ENCODE measurements around the gene CCDC88A. TPM values are rescaled to one million over a fixed set of nuclear protein-coding genes. Genes with fewer than 3 reads are reported as not detected.
"Not testable (repeated sequence)": the region's sequence is repeated elsewhere in the genome, so short reads cannot be mapped to it uniquely, and the experiment has no call there.

The CCDC88A gene
- total RNA-seq, 1 donor from 2014 or later: 21.7 TPM

- Histone ChIP-seq H3K9me3 (replicated peaks) (no peaks in the 10 kb centered on the region), H3K27me3 (ENCODE audit: low read depth) (no peaks in the 10 kb centered on the region), H3K36me3 (peaks cover 94% of the 10 kb centered on the region), H3K4me1 (no peaks in the 10 kb centered on the region), H3K4me3 (no peak overlapping the region), H3K27ac (replicated peaks) (no peak overlapping the region)
- no peak for TF ChIP-seq CTCF (IDR thresholded peaks at IDR 0.05; ENCODE audit: borderline replicate concordance)
- intact Hi-C loops (cut with micrococcal nuclease): no loop called here
- DNase-seq: no peak
Measured at GRCh38 chr2:55245411-55245810, 174.2 kb downstream of the CCDC88A start.

GRCh38 chr2:55242617-55243016 lies 177.0 kb downstream of the CCDC88A start:
- no peak overlapping the region for H3K4me3 ChIP-seq
- no peaks in the 10 kb centered on the region for H3K9me3 ChIP-seq (replicated peaks)
- H3K27ac ChIP-seq (replicated peaks): no peak overlapping the region
- no peaks in the 10 kb centered on the region for H3K4me1 ChIP-seq
- H3K36me3 ChIP-seq: peaks cover 97% of the 10 kb centered on the region
- no peak for DNase-seq
- no peak for TF ChIP-seq CTCF (IDR thresholded peaks at IDR 0.05; ENCODE audit: borderline replicate concordance)
- H3K27me3 ChIP-seq (ENCODE audit: low read depth): no peaks in the 10 kb centered on the region
- intact Hi-C loops (cut with micrococcal nuclease): no loop called here

- H3K27ac ChIP-seq (replicated peaks); H3K4me1 ChIP-seq; DNase-seq; H3K27me3 ChIP-seq (ENCODE audit: low read depth); H3K4me3 ChIP-seq; intact Hi-C loops (cut with micrococcal nuclease); H3K9me3 ChIP-seq (replicated peaks): not testable (repeated sequence)
- H3K36me3 ChIP-seq: peaks cover 96% of the 10 kb centered on the region
Measured at GRCh38 chr2:55241582-55241981, 178.1 kb downstream of the CCDC88A start.

- no peaks in the 10 kb centered on the region for H3K9me3 ChIP-seq (replicated peaks)
- H3K36me3 ChIP-seq: peaks cover 96% of the 10 kb centered on the region
Measured at GRCh38 chr2:55239656-55240222, 179.9 kb downstream of the CCDC88A start.

More at GRCh38 chr2:55239656-55240222, 179.9 kb downstream of the CCDC88A start:
- Histone ChIP-seq H3K27ac (replicated peaks) (no peak overlapping the region), H3K4me3 (no peak overlapping the region), H3K27me3 (ENCODE audit: low read depth) (no peaks in the 10 kb centered on the region), H3K4me1 (peaks cover 4% of the 10 kb centered on the region)
- intact Hi-C loops (cut with micrococcal nuclease): no loop called here
- no peak for TF ChIP-seq CTCF (IDR thresholded peaks at IDR 0.05; ENCODE audit: borderline replicate concordance)
- DNase-seq: no peak

Other genes with a start within 250 kb of the CCDC88A start
- 7.5 TPM for gene CLHC1, start 187.6 kb downstream of the CCDC88A start, total RNA-seq
- 459 TPM for gene RPS27A, start 187.2 kb downstream of the CCDC88A start, total RNA-seq
- 53.0 TPM for gene MTIF2, start 150.6 kb downstream of the CCDC88A start, total RNA-seq
- 25.3 TPM for gene CFAP36, start 99.9 kb upstream of the CCDC88A start, total RNA-seq
- gene PPP4R3B, start 197.8 kb upstream of the CCDC88A start, total RNA-seq: 22.9 TPM

Measured in left ventricle myocardium inferior (tissue), 1 donor.